ENCODE data around the gene SOX21.

Gene SOX21

GRCh38 chr13:94674609-94675348 lies 37.6 kb downstream of the SOX21 start:
- peak; percentile 87 for DNase-seq

GRCh38 chr13:94673851-94674250 lies 38.5 kb downstream of the SOX21 start:
- peak; percentile 58 for DNase-seq

DNA sequence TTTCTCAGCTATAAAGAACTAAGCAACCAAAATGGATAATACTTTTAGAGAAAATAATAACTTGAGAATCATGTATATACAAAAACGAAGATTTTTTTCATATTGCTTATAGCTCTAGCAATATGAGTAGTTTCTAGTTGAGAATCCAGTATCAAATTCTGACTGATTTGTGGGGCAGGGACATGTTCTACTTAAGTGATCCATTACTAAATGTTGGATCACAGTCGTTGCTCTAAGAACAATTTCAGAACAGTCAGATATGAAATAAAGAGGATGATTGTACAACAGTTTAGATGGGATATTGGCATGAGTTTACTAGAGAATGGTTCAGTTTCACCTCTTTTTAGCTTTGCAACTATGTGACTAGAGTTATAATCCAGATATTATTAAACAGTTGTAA lies 39.9 kb downstream of the SOX21 start:
- DNase-seq = no peak

- no peak for DNase-seq
Measured at GRCh38 chr13:94667190-94667589, 45.2 kb downstream of the SOX21 start.

- DNase-seq = peak; percentile 29
Measured at GRCh38 chr13:94666065-94666464, 46.3 kb downstream of the SOX21 start.

GRCh38 chr13:94664889-94665288 lies 47.5 kb downstream of the SOX21 start:
- peak; percentile 75 for DNase-seq

DNA sequence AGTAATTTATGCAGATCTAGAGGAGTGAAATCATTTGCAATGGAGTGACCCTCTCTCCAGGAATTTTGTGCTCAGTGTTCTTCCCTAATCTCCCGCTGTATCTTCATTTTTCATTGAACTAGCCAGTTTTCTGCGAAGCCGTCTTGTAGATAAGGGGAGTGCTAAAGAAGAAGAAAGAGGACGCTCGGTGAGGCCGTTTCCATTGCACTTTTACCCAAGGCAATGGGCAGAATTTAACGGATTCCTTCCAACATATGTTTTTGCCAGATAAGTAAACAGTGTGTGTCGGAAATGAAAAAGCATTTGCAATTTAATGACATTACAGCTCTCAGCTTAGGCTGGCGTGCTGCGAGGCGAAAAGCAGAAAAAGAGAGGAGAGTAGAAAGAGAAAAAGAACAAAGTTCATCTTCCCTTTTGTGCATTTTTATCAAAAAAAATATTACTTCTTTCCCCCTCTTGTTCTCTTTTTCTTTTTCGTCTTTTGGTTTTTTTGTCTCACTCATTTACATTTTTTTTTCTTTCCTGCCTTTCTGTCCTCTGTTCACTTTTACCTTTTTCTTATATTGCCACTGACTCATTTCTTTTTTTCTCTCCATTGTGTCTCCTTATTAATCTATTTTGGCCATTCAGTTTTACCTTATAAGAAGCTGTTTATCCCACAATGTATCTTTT lies 49.9 kb downstream of the SOX21 start:
- DNase-seq = peak; percentile 97

GRCh38 chr13:94661406-94661805 lies 50.9 kb downstream of the SOX21 start:
- DNase-seq = peak; percentile 56

DNA sequence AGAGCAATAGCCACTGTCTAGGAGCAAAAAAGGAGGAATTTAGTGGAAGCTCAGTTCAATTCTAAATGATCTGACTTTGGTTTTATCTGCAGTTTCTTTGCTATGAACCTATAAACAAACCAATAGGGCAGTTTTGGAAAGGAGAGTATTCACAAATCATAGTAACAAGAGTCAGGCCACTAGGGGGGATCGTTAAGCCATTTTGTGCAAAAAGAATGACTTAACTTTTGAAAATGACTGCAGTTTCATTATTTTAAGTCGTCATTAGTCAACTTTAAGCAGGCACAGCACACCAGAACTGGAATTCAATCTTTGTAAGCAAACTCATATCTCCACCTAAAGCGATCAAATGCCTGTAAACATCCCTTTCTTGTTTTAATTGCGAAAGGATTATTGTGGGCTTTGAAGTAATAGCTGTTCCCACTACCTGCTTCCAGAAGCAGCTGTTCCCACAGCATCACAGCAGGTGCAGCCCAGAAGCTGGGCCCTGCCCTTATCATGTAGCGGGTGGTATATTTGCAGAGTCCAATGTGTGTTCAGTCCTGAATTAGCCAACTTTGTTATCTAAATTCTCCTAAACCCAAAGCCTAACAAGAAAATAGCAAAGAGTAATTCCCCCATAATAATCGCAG lies 51.5 kb downstream of the SOX21 start:
- DNase-seq = peak; percentile 91

Data from OCI-M1 (cell line).